AG09309 (cell line): Measurements from ENCODE around the gene TRIM34.
"Not testable (repeated sequence)": the region's sequence is repeated elsewhere in the genome, so short reads cannot be mapped to it uniquely, and the experiment has no call there.

Experiments used
- DNase-seq: peaks from one replicate; pipeline ENCODE4 v3.0.0-alpha.2; 2010; ENCODE audit warnings: low read depth
- H3K4me3 ChIP-seq: 2 replicates; pipeline ENCODE4 v1.5.1; 2011; ENCODE audit warnings: mild to moderate bottlenecking, low read depth, low read length, moderate library complexity; ENCODE audit not compliant: control insufficient read depth
- TF ChIP-seq, protein P1 (sequence below): IDR thresholded peaks from 2 replicates; pipeline ENCODE4 v1.5.1; 2011; ENCODE audit warnings: mild to moderate bottlenecking, low read depth, low read length, inconsistent platforms; ENCODE audit not compliant: insufficient read depth, control insufficient read depth; ENCODE audit errors: missing control alignments

Gene TRIM34

GRCh38 chr11:5591613-5592012 lies 33.2 kb upstream of the TRIM34 start:
- no peak overlapping the region for H3K4me3 ChIP-seq
- TF ChIP-seq, protein P1, sequence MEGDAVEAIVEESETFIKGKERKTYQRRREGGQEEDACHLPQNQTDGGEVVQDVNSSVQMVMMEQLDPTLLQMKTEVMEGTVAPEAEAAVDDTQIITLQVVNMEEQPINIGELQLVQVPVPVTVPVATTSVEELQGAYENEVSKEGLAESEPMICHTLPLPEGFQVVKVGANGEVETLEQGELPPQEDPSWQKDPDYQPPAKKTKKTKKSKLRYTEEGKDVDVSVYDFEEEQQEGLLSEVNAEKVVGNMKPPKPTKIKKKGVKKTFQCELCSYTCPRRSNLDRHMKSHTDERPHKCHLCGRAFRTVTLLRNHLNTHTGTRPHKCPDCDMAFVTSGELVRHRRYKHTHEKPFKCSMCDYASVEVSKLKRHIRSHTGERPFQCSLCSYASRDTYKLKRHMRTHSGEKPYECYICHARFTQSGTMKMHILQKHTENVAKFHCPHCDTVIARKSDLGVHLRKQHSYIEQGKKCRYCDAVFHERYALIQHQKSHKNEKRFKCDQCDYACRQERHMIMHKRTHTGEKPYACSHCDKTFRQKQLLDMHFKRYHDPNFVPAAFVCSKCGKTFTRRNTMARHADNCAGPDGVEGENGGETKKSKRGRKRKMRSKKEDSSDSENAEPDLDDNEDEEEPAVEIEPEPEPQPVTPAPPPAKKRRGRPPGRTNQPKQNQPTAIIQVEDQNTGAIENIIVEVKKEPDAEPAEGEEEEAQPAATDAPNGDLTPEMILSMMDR = no peak
- no peak for DNase-seq

- DNase-seq = no peak
- no peak overlapping the region for H3K4me3 ChIP-seq
- TF ChIP-seq, protein P1 = no peak
Measured at GRCh38 chr11:5592615-5593014, 32.2 kb upstream of the TRIM34 start.

DNA sequence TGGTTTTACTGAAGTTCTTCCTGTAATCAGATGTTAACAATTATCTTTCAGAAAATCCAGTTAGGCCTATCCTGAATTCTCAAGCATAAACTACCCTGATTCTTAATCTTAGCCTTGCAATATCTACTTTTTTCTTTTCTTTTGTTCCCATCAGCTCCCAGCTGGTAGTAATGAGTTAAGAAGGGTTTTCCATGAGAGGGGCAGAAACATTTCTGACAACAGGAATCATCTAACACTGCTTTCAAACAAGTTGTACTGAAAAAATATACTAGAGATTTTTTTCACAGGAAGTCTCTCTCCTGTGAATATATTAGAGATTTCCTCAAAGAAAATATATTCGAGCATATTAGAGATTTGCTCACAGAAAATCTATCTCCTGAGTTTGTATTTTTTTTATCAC lies 31.7 kb upstream of the TRIM34 start:
- DNase-seq = no peak
- H3K4me3 ChIP-seq = no peak overlapping the region
- TF ChIP-seq, protein P1 = no peak

DNA sequence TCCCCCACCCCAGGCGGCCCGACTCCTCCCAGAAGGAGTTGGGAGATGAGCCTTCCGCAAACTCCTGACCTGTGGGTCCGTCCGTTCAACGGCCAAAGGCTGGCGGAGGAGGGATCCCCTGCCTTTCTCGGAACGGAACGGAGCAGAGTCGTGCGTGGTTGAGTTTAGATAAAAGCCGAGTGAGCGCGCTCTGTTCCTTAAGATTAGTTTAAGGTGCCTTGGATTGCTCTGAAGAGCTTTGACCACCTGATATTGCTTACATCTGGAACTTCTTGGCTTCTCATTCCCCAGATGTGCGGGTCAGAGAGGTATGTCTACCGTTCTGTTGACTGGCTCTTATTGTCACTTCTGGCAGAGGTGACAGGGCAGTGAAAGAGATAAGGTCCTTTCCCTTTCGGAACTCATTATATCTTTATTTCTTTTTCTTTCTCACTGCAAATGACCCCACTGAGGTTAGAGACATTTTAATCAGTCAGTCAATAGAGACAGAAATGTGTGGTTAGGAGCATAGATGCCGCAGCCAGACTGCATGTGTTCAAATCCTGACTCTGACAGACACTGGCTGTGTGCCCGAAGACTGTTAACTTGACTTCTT lies 28.1 kb upstream of the TRIM34 start, which contains the start of gene TRIM6:
TRIM6 (plus strand) TSS at position 31 of the 595 bp plus-strand sequence; CDS start at position 292, 261 bp downstream.
- no peak for DNase-seq
- H3K4me3 ChIP-seq = peak within 1 kb of the TSS; percentile 55
- TF ChIP-seq, protein P1 = no peak

DNA sequence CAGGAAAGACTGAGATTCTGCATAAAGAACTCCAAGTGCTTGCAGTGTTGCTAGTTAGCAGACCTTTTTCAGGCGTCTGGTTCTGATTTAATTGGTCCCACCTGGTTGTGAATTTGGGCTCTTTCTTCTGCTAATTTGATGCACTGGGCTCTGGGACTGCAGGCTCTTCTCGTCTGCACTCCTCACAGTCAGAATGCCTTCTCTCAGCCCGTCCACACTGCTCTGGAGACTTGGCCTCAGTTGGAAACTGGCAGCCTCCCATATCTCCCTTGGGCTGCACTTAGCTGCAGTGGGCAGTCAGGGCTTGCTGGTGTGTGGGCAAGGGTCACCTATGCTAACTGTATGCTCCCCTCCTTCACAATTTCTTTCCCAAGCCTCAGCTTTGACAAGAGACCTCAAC lies 26.8 kb upstream of the TRIM34 start:
- TF ChIP-seq, protein P1 = no peak
- H3K4me3 ChIP-seq = no peak overlapping the region
- DNase-seq = no peak

GRCh38 chr11:5600374-5600851 lies 24.4 kb upstream of the TRIM34 start:
- TF ChIP-seq, protein P1 = peak; percentile 89
- DNase-seq = peak; percentile 64
- H3K4me3 ChIP-seq = no peak overlapping the region

DNA sequence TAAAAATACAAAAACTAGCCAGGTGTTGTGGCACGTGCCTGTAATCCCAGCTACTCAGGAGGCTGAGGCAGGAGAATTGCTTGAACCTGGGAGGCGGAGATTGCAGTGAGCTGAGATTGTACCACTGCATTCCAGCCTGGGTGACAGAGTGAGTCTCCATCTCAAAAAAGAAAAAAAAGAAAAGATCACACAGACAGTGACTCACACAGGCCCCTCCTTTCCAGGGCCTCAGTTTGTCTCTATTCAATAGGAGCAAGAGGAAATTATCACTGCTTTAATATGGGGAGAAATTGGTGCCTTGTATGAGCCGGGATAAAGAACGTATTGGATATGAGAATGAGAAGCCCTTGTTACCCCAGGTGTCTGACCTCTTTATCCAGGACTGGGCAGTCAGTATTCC lies 22.0 kb upstream of the TRIM34 start:
- DNase-seq, H3K4me3 ChIP-seq: not testable (repeated sequence)
